Epithelial cell of esophagus (primary cell): ENCODE measurements around the gene ACBD7.
A peak's percentile ranks its signal among the peaks of the same experiment; 100 is the strongest.

ENCODE experiments used
- DNase-seq: peaks from one replicate; pipeline ENCODE4 v3.0.0; 2010; ENCODE audit warnings: low read depth
- H3K4me3 ChIP-seq: 2 replicates; pipeline ENCODE4 v1.5.1; 2011; ENCODE audit warnings: mild to moderate bottlenecking, low read length, control low read depth
- TF ChIP-seq, protein P1 (sequence below): IDR thresholded peaks from 2 replicates; pipeline ENCODE4 v1.5.1; 2011; ENCODE audit warnings: low read depth, mild to moderate bottlenecking, low read length, control low read depth, inconsistent platforms; ENCODE audit not compliant: insufficient read depth; ENCODE audit errors: missing control alignments

ACBD7 gene

DNA sequence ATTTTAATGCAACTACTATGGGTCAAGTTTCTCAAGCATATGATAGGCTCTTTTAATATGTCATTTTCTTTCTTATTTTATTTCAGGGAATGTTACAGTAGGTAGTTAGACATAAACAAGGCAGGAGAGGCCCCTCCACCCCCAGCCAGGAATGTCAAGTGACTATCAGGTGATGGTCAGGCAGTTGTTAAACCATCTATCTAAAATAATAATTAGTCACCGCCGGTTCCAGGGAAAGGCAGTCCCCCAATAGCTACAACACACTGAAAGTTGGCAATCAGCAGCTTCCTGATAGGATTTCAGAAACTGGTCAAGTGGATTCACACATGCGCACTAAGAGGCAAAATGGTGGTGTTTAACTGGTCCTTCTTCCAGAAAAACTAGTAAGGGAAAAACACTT, 35.5 kb downstream of the ACBD7 start:
- H3K4me3 ChIP-seq, result no peak overlapping the region
- no peak for DNase-seq
- TF ChIP-seq, protein P1, sequence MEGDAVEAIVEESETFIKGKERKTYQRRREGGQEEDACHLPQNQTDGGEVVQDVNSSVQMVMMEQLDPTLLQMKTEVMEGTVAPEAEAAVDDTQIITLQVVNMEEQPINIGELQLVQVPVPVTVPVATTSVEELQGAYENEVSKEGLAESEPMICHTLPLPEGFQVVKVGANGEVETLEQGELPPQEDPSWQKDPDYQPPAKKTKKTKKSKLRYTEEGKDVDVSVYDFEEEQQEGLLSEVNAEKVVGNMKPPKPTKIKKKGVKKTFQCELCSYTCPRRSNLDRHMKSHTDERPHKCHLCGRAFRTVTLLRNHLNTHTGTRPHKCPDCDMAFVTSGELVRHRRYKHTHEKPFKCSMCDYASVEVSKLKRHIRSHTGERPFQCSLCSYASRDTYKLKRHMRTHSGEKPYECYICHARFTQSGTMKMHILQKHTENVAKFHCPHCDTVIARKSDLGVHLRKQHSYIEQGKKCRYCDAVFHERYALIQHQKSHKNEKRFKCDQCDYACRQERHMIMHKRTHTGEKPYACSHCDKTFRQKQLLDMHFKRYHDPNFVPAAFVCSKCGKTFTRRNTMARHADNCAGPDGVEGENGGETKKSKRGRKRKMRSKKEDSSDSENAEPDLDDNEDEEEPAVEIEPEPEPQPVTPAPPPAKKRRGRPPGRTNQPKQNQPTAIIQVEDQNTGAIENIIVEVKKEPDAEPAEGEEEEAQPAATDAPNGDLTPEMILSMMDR, result no peak

DNA sequence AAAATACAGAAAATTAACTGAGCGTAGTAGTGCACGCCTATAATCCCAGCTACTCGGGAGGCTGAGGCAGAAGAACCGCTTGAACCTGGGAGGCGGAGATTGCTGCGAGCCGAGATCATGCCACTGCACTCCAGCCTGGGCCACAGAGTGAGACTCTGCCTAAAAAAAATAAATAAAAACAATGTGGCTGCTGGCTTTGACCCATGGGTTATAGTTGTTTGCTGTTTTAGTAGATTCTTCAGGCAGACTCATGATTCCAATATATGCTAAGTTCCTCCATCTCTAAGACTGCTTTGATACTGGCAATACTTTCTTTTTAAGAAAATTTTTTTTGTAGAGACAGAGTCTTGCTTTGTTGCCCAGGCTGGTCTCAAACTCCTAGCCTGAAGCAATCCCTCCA, 36.5 kb downstream of the ACBD7 start:
- no peak overlapping the region for H3K4me3 ChIP-seq
- TF ChIP-seq, protein P1, result no peak
- no peak for DNase-seq

DNA sequence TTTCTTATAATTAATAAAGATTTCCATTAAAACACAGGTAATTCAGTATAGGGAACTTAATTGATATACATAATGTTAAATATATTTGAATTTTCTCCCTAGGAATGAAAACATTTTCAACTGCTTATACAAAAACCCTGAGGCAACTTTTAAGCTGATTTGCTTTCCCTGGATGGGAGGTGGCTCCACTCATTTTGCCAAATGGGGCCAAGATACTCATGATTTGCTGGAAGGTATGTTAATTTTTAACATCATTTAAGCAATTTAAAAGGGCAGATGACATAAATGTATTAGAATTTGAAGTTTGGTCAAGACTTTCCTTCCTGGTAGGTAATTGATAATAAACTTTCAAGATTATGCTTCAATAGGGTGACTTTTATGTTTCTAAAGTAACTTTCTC, 39.0 kb downstream of the ACBD7 start:
- H3K4me3 ChIP-seq, result no peak overlapping the region
- no peak for DNase-seq
- TF ChIP-seq, protein P1, result no peak

DNA sequence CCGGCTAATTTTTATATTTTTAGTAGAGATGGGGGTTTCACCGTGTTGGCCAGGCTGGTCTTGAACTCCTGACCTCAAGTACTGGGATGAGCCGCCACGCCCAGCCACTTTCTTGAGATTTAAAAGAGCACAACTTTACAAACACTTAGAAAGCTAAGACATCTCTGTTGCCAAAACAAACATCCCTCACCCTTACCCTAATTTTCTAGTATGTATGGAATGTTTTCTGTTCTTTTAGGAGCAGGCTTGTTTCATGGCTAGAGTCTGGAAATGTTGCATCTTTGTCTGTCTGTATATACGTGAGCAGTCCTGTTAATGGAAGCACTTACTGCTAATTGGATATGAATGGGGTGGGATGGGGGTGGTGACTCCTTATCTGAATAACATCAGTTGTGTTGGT, 42.0 kb downstream of the ACBD7 start:
- H3K4me3 ChIP-seq, result no peak overlapping the region
- TF ChIP-seq, protein P1, result no peak

DNA sequence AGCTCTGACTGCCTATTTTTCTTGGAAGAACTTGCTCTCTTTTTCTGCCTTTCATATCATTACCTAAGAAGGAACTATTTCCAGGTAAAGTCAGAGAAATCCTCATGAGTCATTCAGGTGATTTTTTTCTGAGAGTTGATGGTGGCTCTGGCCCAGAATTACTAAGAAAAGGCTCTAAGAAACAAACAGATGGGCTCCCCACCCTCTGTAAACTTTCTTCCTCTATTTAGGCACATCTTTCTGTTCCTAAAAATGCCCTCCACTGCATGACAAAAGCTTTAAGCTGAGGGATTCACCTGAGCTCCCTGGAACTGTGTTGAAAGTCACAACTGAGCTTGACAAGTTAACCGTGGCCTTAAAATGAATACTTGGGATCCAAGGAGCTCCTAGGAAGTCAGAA, 43.2 kb downstream of the ACBD7 start:
- TF ChIP-seq, protein P1, result no peak
- no peak overlapping the region for H3K4me3 ChIP-seq
- peak; percentile 46 for DNase-seq

More for the DNA sequence above, 42.0 kb downstream of the ACBD7 start:
- DNase-seq, result no peak

DNA sequence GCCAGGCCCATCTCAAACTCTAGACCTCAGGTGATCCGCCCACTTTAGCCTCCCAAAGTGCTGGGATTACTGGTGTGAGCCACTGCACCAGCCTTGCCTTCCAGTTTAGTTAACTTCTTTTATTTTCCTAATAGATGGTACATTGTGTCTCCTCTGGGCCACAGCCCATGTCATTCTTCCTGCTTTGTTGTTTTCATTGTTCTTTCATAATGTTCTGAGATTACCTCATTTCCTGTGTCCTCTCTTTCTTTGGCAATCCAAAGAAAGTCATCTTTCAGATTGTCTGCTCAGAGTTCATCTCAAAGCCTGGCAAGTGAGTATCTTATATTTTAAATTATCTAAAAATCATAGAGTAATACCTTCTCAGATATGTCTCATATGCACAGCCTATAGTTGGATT, 44.9 kb downstream of the ACBD7 start, which contains the start of gene OLAH:
Gene OLAH, plus strand, starts transcription at position 270 of the 400 bp plus-strand sequence. CDS start 3,346 bp downstream, outside the sequence.
- DNase-seq, result peak; percentile 38
- TF ChIP-seq, protein P1, result no peak
- H3K4me3 ChIP-seq, result no peak within 1 kb of the TSS

DNA sequence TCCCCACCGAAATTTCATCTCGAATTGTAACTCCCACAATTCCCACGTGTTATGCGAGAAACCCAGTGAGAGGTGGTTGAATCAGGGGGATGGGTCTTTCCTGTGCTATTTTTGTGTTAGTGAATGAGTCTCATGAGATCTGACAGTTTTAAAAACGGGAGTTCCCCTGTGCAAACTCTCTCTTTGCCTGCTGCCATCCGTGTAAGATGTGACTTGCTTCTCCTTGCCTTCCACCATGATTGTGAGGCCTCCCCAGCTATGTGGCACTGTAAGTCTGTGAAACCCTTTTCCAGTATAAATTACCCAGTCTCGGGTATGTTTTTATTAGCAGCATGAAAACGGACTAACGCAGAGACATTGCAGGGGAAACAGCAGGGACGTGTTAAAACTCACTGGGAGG, 50.2 kb downstream of the ACBD7 start:
- no peak for DNase-seq
- H3K4me3 ChIP-seq, result no peak overlapping the region
- TF ChIP-seq, protein P1, result no peak
